ENCODE measurements around the gene SND1.

Gene SND1

DNA sequence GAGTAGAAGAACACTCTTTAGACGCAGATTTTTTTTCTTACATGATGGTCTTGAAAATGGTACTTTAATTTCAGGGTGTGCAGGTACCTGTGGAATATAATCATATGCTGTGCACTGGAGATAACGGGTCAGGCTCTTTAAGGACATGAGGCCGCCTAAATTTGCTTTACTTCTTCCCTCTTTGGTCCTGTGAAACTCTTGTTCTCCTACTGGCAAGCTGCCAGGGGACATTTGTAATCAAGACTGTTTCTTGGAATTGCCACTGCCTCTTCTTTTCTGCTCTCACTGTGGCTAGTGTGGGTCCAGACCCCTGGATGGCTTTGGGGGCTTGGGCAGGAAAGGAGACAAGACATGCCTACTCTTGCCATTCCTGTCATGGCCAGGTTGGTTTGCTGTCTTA, 146.0 kb downstream of the SND1 start:
- Histone ChIP-seq H3K9ac (ENCODE audit: low read length) (no peak overlapping the region), H2BK120ac (ENCODE audit: low read depth, low read length) (no peak overlapping the region), H3K36me3 (ENCODE audit: control insufficient read depth in 1 of 2, insufficient read depth in 2 of 2, low read depth in 1 of 2, low read length in 2 of 2) (peaks cover 0 to 3% of the 10 kb centered on the region in 2 experiments), H4K91ac (ENCODE audit: low read length) (no peak overlapping the region), H2AK5ac (ENCODE audit: low read length, severe bottlenecking) (no peak overlapping the region), H3K4me3 (ENCODE audit: insufficient read depth in 1 of 2, low read depth in 1 of 2, low read length in 2 of 2) (no peak overlapping the region), H2BK12ac (ENCODE audit: low read length in 2 of 2) (no peak overlapping the region), H3K4ac (ENCODE audit: low read depth in 1 of 2, low read length in 2 of 2) (no peak overlapping the region), H3K27ac (ENCODE audit: low read length, poor library complexity, severe bottlenecking) (no peak overlapping the region), H3K4me1 (ENCODE audit: control insufficient read depth, insufficient read depth, low read depth, low read length) (peaks cover 1% of the 10 kb centered on the region), H3K23ac (ENCODE audit: low read length in 2 of 2) (peak overlapping the region in 1 of 2 experiments; percentile 83), H3K79me1 (replicated peaks; ENCODE audit: low read length, poor library complexity, severe bottlenecking) (peaks cover 44% of the 10 kb centered on the region), H3K4me2 (ENCODE audit: low read length, poor library complexity, severe bottlenecking) (no peak overlapping the region), H2BK15ac (ENCODE audit: low read depth, poor library complexity, severe bottlenecking) (no peak overlapping the region), H3K9me3 (ENCODE audit: control insufficient read depth, low read length) (no peaks in the 10 kb centered on the region), H3K14ac (ENCODE audit: low read length in 2 of 2) (no peak overlapping the region), H3K27me3 (ENCODE audit: control insufficient read depth in 1 of 2, insufficient read depth in 1 of 2, low read length in 2 of 2) (no peaks in the 10 kb centered on the region), H3K18ac (ENCODE audit: low read depth in 1 of 2, low read length in 2 of 2) (no peak overlapping the region), H2AFZ (ENCODE audit: low read depth, low read length) (no peak overlapping the region), H2BK5ac (ENCODE audit: low read depth, low read length, poor library complexity, severe bottlenecking) (no peak overlapping the region), H4K8ac (ENCODE audit: low read length) (no peak overlapping the region)
- peak; percentile 35 for DNase-seq
- 96% methylated on average over 3 of the region's 3 CpGs for whole genome bisulfite sequencing

DNA sequence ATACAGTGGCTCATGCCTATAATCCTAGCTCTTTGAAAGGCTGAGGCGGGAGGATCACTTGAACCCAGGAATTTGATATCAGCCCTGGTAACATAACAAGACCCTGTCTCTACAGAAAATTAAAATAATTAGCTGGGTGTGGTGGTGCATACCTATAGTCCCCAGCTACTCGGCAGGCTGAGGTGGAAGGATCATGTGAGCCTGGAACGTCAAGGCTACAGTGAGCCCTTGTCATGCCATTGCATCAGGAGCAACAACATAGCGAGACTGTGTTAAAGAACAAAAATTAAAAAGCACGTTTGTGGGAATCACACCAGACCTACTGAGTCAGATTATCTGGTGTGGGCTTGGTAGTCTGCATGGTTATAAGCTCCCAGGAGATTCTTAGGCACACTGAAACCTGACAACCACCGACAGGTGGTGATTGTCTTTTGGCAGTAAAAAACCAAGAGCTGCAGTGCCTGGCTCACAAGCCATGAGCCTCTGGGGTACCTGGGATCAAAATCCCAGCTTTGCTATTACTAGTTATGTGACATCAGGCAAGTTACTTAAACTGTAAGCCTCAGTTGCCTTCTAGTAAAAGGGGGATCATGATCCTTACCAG, 146.9 kb downstream of the SND1 start:
- no peak overlapping the region for H2AFZ ChIP-seq (ENCODE audit: low read depth, low read length)

DNA sequence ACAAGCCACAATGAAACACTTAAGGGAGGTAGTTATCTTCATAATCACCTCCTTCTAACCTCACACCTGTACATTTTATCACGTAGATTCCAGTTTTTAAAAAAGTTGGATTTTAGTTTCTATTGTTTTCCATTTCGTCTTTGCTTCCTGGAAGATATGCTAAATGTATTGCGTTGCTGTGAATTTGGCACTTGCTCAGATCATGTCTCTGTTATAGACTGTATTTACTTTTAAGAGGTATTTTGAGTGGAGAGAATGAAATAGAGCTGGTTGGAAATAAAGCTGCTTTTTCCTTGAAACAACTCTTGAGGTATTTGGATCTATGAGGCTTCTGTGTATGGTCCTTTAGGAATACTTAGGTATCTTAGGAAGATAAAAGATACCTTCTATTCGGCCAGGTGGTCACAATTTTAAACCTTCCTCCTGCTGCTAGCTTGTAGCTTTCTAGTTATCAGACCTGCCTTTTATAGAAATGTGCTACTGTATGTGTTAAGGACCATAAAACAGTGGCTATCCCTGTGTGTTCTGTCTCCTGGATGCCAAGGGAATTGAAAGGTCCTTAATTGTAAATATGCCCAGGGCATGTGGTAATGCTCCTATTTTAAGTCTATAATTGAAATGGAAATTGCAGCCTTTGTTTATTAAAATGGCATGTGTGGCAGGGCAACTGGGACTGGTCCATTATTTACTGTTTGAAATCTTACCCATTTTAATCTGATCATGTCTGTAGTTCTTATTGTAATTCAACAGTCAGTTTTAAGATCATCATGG, 147.7 kb downstream of the SND1 start:
- no peak overlapping the region for H3K4ac ChIP-seq (ENCODE audit: low read depth in 1 of 2, low read length in 2 of 2)
- peaks cover 0 to 3% of the 10 kb centered on the region in 2 experiments for H3K36me3 ChIP-seq (ENCODE audit: control insufficient read depth in 1 of 2, insufficient read depth in 2 of 2, low read depth in 1 of 2, low read length in 2 of 2)
- H3K27ac ChIP-seq (ENCODE audit: low read length, poor library complexity, severe bottlenecking), result no peak overlapping the region
- no peaks in the 10 kb centered on the region for H3K9me3 ChIP-seq (ENCODE audit: control insufficient read depth, low read length)
- H2BK15ac ChIP-seq (ENCODE audit: low read depth, poor library complexity, severe bottlenecking), result no peak overlapping the region
- no peak overlapping the region for H2BK120ac ChIP-seq (ENCODE audit: low read depth, low read length)
- peaks cover 40% of the 10 kb centered on the region for H3K79me1 ChIP-seq (replicated peaks; ENCODE audit: low read length, poor library complexity, severe bottlenecking)
- H3K9ac ChIP-seq (ENCODE audit: low read length), result no peak overlapping the region
- peaks cover 1% of the 10 kb centered on the region for H3K4me1 ChIP-seq (ENCODE audit: control insufficient read depth, insufficient read depth, low read depth, low read length)
- H2AFZ ChIP-seq (ENCODE audit: low read depth, low read length), result no peak overlapping the region
- H3K27me3 ChIP-seq (ENCODE audit: control insufficient read depth in 1 of 2, insufficient read depth in 1 of 2, low read length in 2 of 2), result no peaks in the 10 kb centered on the region
- no peak overlapping the region for H2BK12ac ChIP-seq (ENCODE audit: low read length in 2 of 2)
- H2AK5ac ChIP-seq (ENCODE audit: low read length, severe bottlenecking), result no peak overlapping the region
- no peak overlapping the region for H2BK5ac ChIP-seq (ENCODE audit: low read depth, low read length, poor library complexity, severe bottlenecking)
- H3K18ac ChIP-seq (ENCODE audit: low read depth in 1 of 2, low read length in 2 of 2), result no peak overlapping the region
- no peak overlapping the region for H3K23ac ChIP-seq (ENCODE audit: low read length in 2 of 2)
- H4K91ac ChIP-seq (ENCODE audit: low read length), result no peak overlapping the region
- no peak for DNase-seq
- over 99% methylated on average over 3 of the region's 4 CpGs for WGBS
- H3K4me3 ChIP-seq (ENCODE audit: insufficient read depth in 1 of 2, low read depth in 1 of 2, low read length in 2 of 2), result no peak overlapping the region
- H3K14ac ChIP-seq (ENCODE audit: low read length in 2 of 2), result no peak overlapping the region
- no peak overlapping the region for H3K4me2 ChIP-seq (ENCODE audit: low read length, poor library complexity, severe bottlenecking)
- no peak overlapping the region for H4K8ac ChIP-seq (ENCODE audit: low read length)

More for the DNA sequence above, 146.9 kb downstream of the SND1 start:
- Histone ChIP-seq H2BK5ac (ENCODE audit: low read depth, low read length, poor library complexity, severe bottlenecking) (no peak overlapping the region), H3K36me3 (ENCODE audit: control insufficient read depth in 1 of 2, insufficient read depth in 2 of 2, low read depth in 1 of 2, low read length in 2 of 2) (peaks cover 0 to 3% of the 10 kb centered on the region in 2 experiments), H3K4me1 (ENCODE audit: control insufficient read depth, insufficient read depth, low read depth, low read length) (peaks cover 1% of the 10 kb centered on the region), H3K79me1 (replicated peaks; ENCODE audit: low read length, poor library complexity, severe bottlenecking) (peaks cover 42% of the 10 kb centered on the region), H3K14ac (ENCODE audit: low read length in 2 of 2) (no peak overlapping the region), H3K27ac (ENCODE audit: low read length, poor library complexity, severe bottlenecking) (no peak overlapping the region), H3K23ac (ENCODE audit: low read length in 2 of 2) (no peak overlapping the region), H3K9ac (ENCODE audit: low read length) (no peak overlapping the region), H3K4me3 (ENCODE audit: insufficient read depth in 1 of 2, low read depth in 1 of 2, low read length in 2 of 2) (no peak overlapping the region), H2AK5ac (ENCODE audit: low read length, severe bottlenecking) (no peak overlapping the region), H3K27me3 (ENCODE audit: control insufficient read depth in 1 of 2, insufficient read depth in 1 of 2, low read length in 2 of 2) (no peaks in the 10 kb centered on the region), H4K8ac (ENCODE audit: low read length) (no peak overlapping the region), H2BK15ac (ENCODE audit: low read depth, poor library complexity, severe bottlenecking) (no peak overlapping the region), H3K4ac (ENCODE audit: low read depth in 1 of 2, low read length in 2 of 2) (no peak overlapping the region), H3K9me3 (ENCODE audit: control insufficient read depth, low read length) (no peaks in the 10 kb centered on the region), H2BK120ac (ENCODE audit: low read depth, low read length) (no peak overlapping the region), H3K18ac (ENCODE audit: low read depth in 1 of 2, low read length in 2 of 2) (no peak overlapping the region), H3K4me2 (ENCODE audit: low read length, poor library complexity, severe bottlenecking) (no peak overlapping the region), H4K91ac (ENCODE audit: low read length) (no peak overlapping the region), H2BK12ac (ENCODE audit: low read length in 2 of 2) (no peak overlapping the region)
- WGBS, result 98% methylated on average over 6 of the region's 6 CpGs
- DNase-seq, result no peak

DNA sequence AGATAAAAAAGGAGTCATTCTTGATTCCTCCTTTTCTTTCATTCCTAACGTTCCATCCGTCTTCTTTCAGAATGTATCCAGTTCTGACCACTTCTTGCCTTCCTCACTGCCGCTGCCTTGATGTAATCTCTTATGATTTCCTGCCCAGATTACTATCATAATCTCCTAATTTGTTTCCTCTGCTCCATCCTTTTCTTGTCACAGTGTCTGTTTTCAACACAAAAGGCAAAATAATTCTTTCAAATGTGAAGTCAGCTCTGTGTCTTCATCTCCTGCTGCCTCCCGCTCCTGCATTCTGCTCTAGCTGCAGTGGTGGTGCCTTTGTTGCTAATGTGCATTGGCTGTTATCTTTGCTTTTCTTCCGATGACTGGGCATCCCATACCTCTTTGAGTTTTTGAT, 150.9 kb downstream of the SND1 start:
- H2AFZ ChIP-seq (ENCODE audit: low read depth, low read length), result no peak overlapping the region
- no peak overlapping the region for H4K8ac ChIP-seq (ENCODE audit: low read length)
- H2BK12ac ChIP-seq (ENCODE audit: low read length in 2 of 2), result no peak overlapping the region
- H3K14ac ChIP-seq (ENCODE audit: low read length in 2 of 2), result no peak overlapping the region
- WGBS, result 94% methylated on average over 5 of the region's 5 CpGs
- peaks cover 36% of the 10 kb centered on the region for H3K79me1 ChIP-seq (replicated peaks; ENCODE audit: low read length, poor library complexity, severe bottlenecking)
- H3K27ac ChIP-seq (ENCODE audit: low read length, poor library complexity, severe bottlenecking), result no peak overlapping the region
- H3K18ac ChIP-seq (ENCODE audit: low read depth in 1 of 2, low read length in 2 of 2), result no peak overlapping the region
- H3K4ac ChIP-seq (ENCODE audit: low read depth in 1 of 2, low read length in 2 of 2), result no peak overlapping the region
- no peak overlapping the region for H3K4me3 ChIP-seq (ENCODE audit: insufficient read depth in 1 of 2, low read depth in 1 of 2, low read length in 2 of 2)
- H2AK5ac ChIP-seq (ENCODE audit: low read length, severe bottlenecking), result no peak overlapping the region
- no peaks in the 10 kb centered on the region for H3K9me3 ChIP-seq (ENCODE audit: control insufficient read depth, low read length)
- no peak overlapping the region for H3K9ac ChIP-seq (ENCODE audit: low read length)
- H3K36me3 ChIP-seq (ENCODE audit: control insufficient read depth in 1 of 2, insufficient read depth in 2 of 2, low read depth in 1 of 2, low read length in 2 of 2), result peaks cover under 1 to 10% of the 10 kb centered on the region in 2 experiments
- no peak overlapping the region for H3K4me2 ChIP-seq (ENCODE audit: low read length, poor library complexity, severe bottlenecking)
- no peak for DNase-seq
- no peak overlapping the region for H2BK120ac ChIP-seq (ENCODE audit: low read depth, low read length)
- H3K27me3 ChIP-seq (ENCODE audit: control insufficient read depth in 1 of 2, insufficient read depth in 1 of 2, low read length in 2 of 2), result no peaks in the 10 kb centered on the region
- H3K4me1 ChIP-seq (ENCODE audit: control insufficient read depth, insufficient read depth, low read depth, low read length), result peaks cover 3% of the 10 kb centered on the region
- no peak overlapping the region for H4K91ac ChIP-seq (ENCODE audit: low read length)
- H2BK5ac ChIP-seq (ENCODE audit: low read depth, low read length, poor library complexity, severe bottlenecking), result no peak overlapping the region
- no peak overlapping the region for H2BK15ac ChIP-seq (ENCODE audit: low read depth, poor library complexity, severe bottlenecking)
- no peak overlapping the region for H3K23ac ChIP-seq (ENCODE audit: low read length in 2 of 2)
